ENCODE results near the gene ZNF790. TPM values are rescaled to one million over a fixed set of nuclear protein-coding genes. Genes with fewer than 3 reads are reported as not detected.

The ZNF790 gene
- total RNA-seq: 1 to 10 TPM; 4.0 to 8.4 (median 4.4) TPM

GRCh38 chr19:36837906-36838783 is at the start of gene ZNF790:
TSS of gene ZNF790 (minus strand) at chr19:36838387. CDS start at chr19:36825619, 12,768 bp downstream.
- peak; percentile 99 for ATAC-seq (ENCODE audit: low FRiP score)
- peak; percentile 65 for DNase-seq (ENCODE audit: low spot score)

GRCh38 chr19:36876993-36877938 is 39.1 kb upstream of the ZNF790 start:
- TF ChIP-seq CTCF (IDR thresholded peaks at IDR 0.05): no peak
- DNase-seq (ENCODE audit: low spot score) (no peak), ATAC-seq (ENCODE audit: low FRiP score) (no peak)

More at GRCh38 chr19:36837906-36838783, at the start of gene ZNF790:
- TF ChIP-seq CTCF (IDR thresholded peaks at IDR 0.05): no peak

- ATAC-seq (ENCODE audit: low FRiP score): no peak
These were observed 13.7 kb upstream of the ZNF790 start for GRCh38 chr19:36851898-36852297.

GRCh38 chr19:36850559-36851442 is 12.6 kb upstream of the ZNF790 start, which contains the start of gene ZNF345:
TSS of gene ZNF345 (plus strand) at chr19:36850876. CDS start at chr19:36876831, 25,955 bp downstream.
- ATAC-seq (ENCODE audit: low FRiP score) (peak; percentile 93), DNase-seq (ENCODE audit: low spot score) (peak; percentile 80)
- TF ChIP-seq CTCF (IDR thresholded peaks at IDR 0.05): no peak

More at GRCh38 chr19:36851898-36852297, 13.7 kb upstream of the ZNF790 start:
- no peak for DNase-seq (ENCODE audit: low spot score)
- TF ChIP-seq CTCF (IDR thresholded peaks at IDR 0.05): no peak

GRCh38 chr19:36849701-36850558 is 11.7 kb upstream of the ZNF790 start:
- ATAC-seq (ENCODE audit: low FRiP score) (peak; percentile 99), DNase-seq (ENCODE audit: low spot score) (peak; percentile 68)

More at GRCh38 chr19:36849701-36850558, 11.7 kb upstream of the ZNF790 start:
- no peak for TF ChIP-seq CTCF (IDR thresholded peaks at IDR 0.05)

Measured in omental fat pad (tissue), 4 donors.